ENCODE measurements around the gene FUT7.

Gene FUT7

GRCh38 chr9:136997830-136998234 is 34.1 kb downstream of the FUT7 start:
- FAIRE-seq = no peak

DNA sequence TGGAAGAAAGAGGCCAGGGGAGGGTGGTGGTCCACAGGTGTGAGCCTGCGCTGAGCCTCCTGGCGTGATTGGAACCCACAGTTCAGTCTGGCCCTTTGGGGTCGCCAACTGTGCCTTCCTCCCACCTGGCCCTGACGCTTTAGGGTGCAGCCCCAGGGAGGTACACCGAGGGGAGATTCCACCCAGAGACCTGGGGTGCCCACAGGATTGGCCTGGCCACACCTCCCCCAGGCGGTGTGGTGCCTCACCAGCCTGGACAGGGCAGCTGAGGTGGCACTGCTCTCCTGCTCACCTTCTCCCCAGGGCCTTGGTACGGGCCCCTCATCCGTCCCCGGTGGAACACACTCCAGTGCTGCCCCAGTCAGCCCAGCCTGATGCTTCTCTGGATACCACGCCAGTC is 34.5 kb downstream of the FUT7 start:
- FAIRE-seq = no peak

DNA sequence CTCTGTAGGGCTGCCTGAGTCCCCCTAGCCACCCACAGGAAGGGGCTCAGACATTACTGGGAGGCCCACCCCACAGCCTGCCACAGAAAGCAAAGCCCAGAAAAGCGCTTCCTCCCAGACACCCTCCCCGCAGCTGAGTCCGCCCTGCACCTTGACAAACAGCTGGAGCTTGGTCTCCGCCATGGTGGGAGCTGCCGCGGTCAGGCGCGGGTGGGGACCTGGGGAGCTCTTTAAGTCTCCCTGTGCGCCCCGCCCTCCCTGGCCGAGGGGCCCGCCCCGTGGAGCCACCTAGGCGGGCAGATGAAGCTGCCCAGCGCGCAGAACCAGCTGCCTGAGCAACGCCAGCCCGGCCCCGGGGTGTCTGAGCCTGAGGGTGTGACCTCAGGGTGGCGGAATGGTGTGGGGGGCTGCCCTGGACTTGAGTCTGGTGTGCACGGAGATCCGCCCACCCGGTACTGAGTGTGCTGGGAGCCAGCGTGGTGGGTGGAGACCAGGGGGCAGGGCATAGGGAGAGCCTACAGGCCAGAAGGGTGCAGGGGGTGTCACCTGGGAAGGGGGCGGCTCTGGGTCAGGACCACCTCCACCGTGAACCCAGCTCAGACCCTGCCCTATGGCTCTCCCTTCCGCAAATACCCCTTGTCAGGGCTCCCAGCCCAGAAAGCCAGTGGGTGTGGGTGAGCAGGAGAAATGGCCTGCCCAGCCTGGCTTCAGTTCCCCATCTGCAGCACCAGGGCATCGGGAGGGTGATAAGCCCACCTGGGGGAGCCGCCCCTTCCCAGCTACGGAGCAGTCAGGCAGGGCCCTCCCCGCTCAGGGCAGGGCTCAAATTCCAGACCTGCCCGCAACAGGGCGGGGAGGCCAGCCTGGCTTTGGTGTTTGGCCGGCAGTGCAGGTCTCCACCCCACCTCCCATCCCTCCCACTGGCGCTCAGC is 35.3 kb downstream of the FUT7 start, which contains the start of gene CLIC3:
TSS of gene CLIC3 (minus strand) at position 208 of the 932 bp plus-strand sequence. CDS start at position 183, 25 bp downstream.
- no peak for FAIRE-seq

GRCh38 chr9:136995772-136996311 is 36.0 kb downstream of the FUT7 start:
- FAIRE-seq = no peak

DNA sequence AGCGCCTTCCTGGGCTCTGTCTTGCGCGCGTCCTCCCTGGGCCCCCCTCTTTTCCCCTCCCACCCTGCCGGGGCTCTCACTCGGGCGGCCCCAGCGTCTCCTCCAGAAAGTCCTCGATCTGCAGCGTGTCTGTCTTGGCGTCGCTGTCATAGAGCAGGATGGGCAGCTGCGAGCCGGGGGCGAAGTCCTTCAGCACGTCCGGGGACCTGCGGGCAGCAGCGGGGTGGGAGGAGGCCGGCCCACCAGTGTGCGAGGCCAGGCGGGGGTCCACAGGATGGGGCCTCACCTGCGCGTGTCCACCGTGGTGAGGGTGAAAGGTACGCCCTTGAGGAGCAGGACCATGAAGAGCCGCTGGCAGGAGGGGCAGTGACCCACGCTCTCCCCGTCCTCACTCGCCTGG is 36.5 kb downstream of the FUT7 start:
- FAIRE-seq = no peak

GRCh38 chr9:136994888-136995230 is 37.0 kb downstream of the FUT7 start:
- FAIRE-seq = no peak

DNA sequence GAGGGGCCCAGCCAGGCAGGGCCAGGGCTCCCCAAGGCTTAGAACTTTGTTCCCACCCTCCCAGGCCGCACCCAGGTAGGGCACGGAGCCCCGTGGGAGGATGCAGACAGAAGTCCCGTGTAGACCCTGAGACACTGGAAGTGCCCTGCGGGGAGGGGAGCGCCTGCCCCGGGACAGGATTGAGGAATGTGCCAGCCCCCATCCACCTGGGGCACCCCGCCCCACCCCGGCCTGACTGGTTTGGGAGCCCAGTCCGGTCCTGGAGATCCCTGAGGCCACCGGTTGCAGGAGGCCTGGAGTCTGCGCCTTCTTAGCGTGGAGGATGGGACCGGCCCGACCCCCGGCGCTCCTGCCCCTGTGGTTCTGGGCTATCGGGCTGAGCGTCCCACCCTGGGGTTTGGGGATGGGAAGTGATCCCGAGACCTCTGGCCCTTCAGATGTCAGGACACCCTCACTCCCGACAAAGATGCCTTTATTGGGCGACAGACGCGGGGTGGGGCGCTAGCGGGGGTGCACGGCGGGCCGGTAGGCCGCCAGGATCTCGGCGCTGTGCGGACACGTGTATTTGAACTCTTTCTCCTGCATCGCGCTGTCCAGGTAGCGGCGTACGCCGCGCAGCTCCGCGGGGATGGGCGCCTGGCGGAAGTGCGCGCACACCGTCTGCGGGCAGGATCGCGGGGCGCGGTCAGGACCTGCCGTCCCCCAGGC is 37.6 kb downstream of the FUT7 start:
- FAIRE-seq = no peak

- FAIRE-seq = no peak
Observed at GRCh38 chr9:136992819-136993369, 39.0 kb downstream of the FUT7 start.

DNA sequence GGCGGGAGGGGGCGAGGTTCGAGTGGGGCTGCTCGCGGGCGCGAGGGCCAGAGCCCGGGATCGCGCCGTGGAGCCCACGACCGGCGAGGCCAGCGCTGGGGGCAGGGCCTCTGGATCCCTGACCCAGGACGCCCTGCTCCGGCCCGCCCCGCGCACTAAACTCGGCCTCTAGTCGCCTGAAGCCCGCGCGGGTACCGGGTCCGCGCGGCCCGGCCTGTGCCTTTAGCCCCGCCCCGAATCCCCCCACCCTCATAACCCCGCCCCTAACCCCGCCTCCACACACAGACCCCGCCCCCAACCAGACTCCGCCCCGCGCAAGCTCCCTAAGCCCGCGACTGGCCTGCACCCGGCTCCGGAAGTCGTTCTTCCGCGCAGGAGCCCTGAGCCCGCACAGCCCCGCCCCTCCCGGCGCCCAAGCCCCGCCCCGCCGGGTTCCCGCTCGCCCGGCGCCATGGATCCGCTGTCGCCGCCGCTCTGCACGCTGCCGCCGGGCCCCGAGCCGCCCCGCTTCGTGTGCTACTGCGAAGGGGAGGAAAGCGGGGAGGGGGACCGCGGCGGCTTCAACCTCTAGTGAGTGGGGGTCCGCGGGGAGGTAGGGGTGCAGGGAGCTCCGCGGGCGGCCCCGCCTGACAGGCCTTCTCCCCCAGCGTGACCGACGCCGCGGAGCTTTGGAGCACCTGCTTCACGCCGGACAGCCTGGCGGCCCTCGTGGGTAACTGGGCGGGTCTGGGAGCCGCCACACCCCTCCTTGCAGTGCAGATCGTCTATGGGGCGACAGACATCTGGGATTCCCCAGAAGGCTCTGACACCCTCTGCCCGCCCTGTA is 39.7 kb downstream of the FUT7 start, which contains the start of gene PAXX:
TSS of gene PAXX (plus strand) at position 430 of the 826 bp plus-strand sequence. CDS start at position 452, 22 bp downstream.
- FAIRE-seq = no peak

GRCh38 chr9:136990242-136990911 is 41.5 kb downstream of the FUT7 start:
- FAIRE-seq = no peak

- FAIRE-seq = no peak
Observed at GRCh38 chr9:136988872-136989271, 43.0 kb downstream of the FUT7 start.

GRCh38 chr9:136985853-136986252 is 46.0 kb downstream of the FUT7 start:
- no peak for FAIRE-seq

GRCh38 chr9:136985027-136985602 is 46.8 kb downstream of the FUT7 start:
- no peak for FAIRE-seq

GRCh38 chr9:136984464-136985026 is 47.3 kb downstream of the FUT7 start:
- FAIRE-seq = no peak

DNA sequence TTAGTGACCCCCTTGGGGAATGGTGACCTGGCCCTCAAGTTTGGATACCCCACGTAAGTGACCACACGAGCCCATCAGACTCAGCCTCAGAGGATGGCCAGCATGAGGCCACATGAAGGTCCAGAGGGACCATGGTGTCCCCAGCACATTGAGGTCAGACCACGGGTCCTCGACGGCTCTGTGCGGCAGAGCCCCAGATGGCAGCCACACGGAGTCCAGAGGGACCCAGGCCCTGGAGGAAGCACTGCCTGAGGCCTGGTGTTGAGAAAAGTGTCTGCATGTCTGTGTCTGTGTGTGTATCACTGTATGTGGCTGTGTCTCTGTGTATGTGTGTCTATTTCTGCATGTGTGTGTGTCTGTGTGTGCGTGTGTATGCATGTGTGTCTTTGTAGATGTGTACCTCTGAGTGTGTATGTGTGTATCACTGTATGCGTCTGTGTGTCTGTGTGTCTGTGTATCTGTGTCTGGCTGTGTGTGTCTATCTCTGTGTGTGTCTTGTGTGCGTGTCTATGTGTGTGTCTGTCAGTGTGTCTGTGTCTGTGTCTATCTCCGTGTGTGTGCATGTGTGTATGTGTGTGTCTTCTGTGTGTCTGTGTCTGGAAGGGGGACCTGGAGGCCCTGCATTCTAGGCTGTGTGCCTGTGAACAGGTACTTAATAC is 48.1 kb downstream of the FUT7 start:
- FAIRE-seq = no peak

DNA sequence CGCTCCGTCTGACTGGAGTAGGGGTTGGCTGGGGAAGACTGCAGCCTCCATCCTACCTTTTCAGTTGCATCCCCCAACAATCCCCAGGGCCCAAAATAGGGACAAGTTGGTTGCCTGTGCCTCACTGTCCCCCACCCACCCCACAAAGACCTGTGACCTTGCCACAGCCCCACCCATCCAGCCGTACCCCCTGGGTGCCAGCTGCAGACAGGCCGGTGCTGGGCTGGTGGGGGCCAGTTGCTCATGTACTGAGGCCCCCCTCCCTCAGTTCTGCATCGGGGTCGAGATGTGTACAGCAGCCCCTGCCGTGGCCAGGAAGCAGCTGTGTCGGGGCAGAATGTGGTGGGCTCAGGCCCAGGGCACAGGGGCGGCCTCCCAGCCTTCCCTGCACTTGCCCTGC is 48.7 kb downstream of the FUT7 start:
- no peak for FAIRE-seq

GRCh38 chr9:136982232-136983051 is 49.4 kb downstream of the FUT7 start, which contains the start of gene LCNL1:
TSS of gene LCNL1 (plus strand) at chr9:136982993. CDS start at chr9:136983587, 594 bp downstream.
- no peak for FAIRE-seq

GRCh38 chr9:136981588-136982231 is 50.2 kb downstream of the FUT7 start:
- no peak for FAIRE-seq
